Ramos (cell line): ENCODE data around the gene AFM.

Experiments
- in situ Hi-C: fragments of 300-500 bp; cut with MboI; formaldehyde crosslinking; loops from one replicate; pipeline ENCODE4 v1.14.3; 2022; ENCODE audit warnings: low sequenced_read_pairs; ENCODE audit not compliant: unreplicated experiment

Gene AFM

GRCh38 chr4:73481358-73481757 lies at the start of gene AFM:
Gene AFM (plus strand): TSS chr4:73481745. CDS start chr4:73481776, 31 bp downstream.
- in situ Hi-C loops = no loop called here

GRCh38 chr4:73431813-73432168 lies 49.8 kb upstream of the AFM start:
- in situ Hi-C loops = no loop called here

GRCh38 chr4:73432169-73433000 lies 49.2 kb upstream of the AFM start:
- in situ Hi-C loops = no loop called here

GRCh38 chr4:73433140-73433539 lies 48.4 kb upstream of the AFM start:
- in situ Hi-C loops = no loop called here

- in situ Hi-C loops = no loop called here
These were observed 47.2 kb upstream of the AFM start for GRCh38 chr4:73434311-73434710.

- in situ Hi-C loops = no loop called here
These were observed 45.6 kb upstream of the AFM start, which contains the start of gene AFP for GRCh38 chr4:73435984-73436383. Gene AFP (plus strand): TSS chr4:73436221. CDS start chr4:73436263, 42 bp downstream.

- in situ Hi-C loops = no loop called here
These were observed 44.6 kb upstream of the AFM start for GRCh38 chr4:73436674-73437557.

GRCh38 chr4:73437558-73437956 lies 44.0 kb upstream of the AFM start:
- in situ Hi-C loops = no loop called here

- in situ Hi-C loops = no loop called here
These were observed 43.5 kb upstream of the AFM start for GRCh38 chr4:73438048-73438447.

GRCh38 chr4:73438582-73439215 lies 42.8 kb upstream of the AFM start:
- in situ Hi-C loops = no loop called here

- in situ Hi-C loops = no loop called here
These were observed 42.1 kb upstream of the AFM start for GRCh38 chr4:73439445-73439844.

GRCh38 chr4:73439991-73440390 lies 41.6 kb upstream of the AFM start:
- in situ Hi-C loops = no loop called here

GRCh38 chr4:73440653-73441052 lies 40.9 kb upstream of the AFM start:
- in situ Hi-C loops = no loop called here

GRCh38 chr4:73442275-73442674 lies 39.3 kb upstream of the AFM start:
- in situ Hi-C loops = no loop called here

- in situ Hi-C loops = no loop called here
These were observed 38.3 kb upstream of the AFM start for GRCh38 chr4:73443224-73443623.

GRCh38 chr4:73445383-73446335 lies 35.9 kb upstream of the AFM start:
- in situ Hi-C loops = no loop called here

- in situ Hi-C loops = no loop called here
These were observed 35.1 kb upstream of the AFM start for GRCh38 chr4:73446336-73446938.

- in situ Hi-C loops = no loop called here
These were observed 33.9 kb upstream of the AFM start for GRCh38 chr4:73447671-73448070.

GRCh38 chr4:73448448-73449203 lies 32.9 kb upstream of the AFM start:
- in situ Hi-C loops = no loop called here
